Body of pancreas (tissue), 4 donors: Measurements from ENCODE around the gene SPACDR. TPM values are rescaled to one million over a fixed set of nuclear protein-coding genes. Genes with fewer than 3 reads are reported as not detected.
A peak's percentile ranks its signal among the peaks of the same experiment; 100 is the strongest.

Experiments used
- ATAC-seq: fragments of 150-250 bp; one replicate; pipeline ENCODE4 v1.9.1; 2016
- DNase-seq, 4 donors: peaks; one replicate each; pipeline ENCODE4 v3.0.0-alpha.2; 2019
- H3K27ac ChIP-seq, 4 donors: fragments of 200-600 bp; sonication (generic); 1 replicate in 3 of 4; 2 replicates in 1 of 4; pipeline versions ENCODE4 v1.5.1 to v1.6.1; 2016 to 2019; ENCODE audit warnings: mild to moderate bottlenecking in 1 of 4, mixed read lengths in 1 of 4, moderate library complexity in 1 of 4
- H3K27me3 ChIP-seq, 2 donors: fragments of 200-600 bp; sonication (generic); one replicate each; pipeline ENCODE4 v1.6.0; 2016; ENCODE audit warnings: mild to moderate bottlenecking in 1 of 2
- H3K36me3 ChIP-seq, 2 donors: fragments of 200-600 bp; sonication (generic); replicated peaks in 1 of 2; 2 replicates each; pipeline ENCODE4 v1.5.1; 2016; ENCODE audit warnings: low read depth in 2 of 2; ENCODE audit not compliant: insufficient read depth in 1 of 2
- H3K4me1 ChIP-seq: fragments of 200-600 bp; sonication (generic); one replicate; pipeline ENCODE4 v1.6.0; 2016
- H3K4me3 ChIP-seq, 2 donors: fragments of 200-600 bp; sonication (generic); 1 replicate in 1 of 2; 2 replicates in 1 of 2; pipeline ENCODE4 v1.5.1; 2016 to 2019
- H3K9me3 ChIP-seq, 3 donors: fragments of 200-600 bp; sonication (generic); 1 replicate in 2 of 3; 2 replicates in 1 of 3; pipeline ENCODE4 v1.5.1; 2016
- POLR2A ChIP-seq, 3 donors: fragments of 450-650 bp; IDR thresholded peaks; one replicate each; pipeline ENCODE4 v1.6.1; 2016; ENCODE audit warnings: antibody characterized with exemption in 3 of 3, mild to moderate bottlenecking in 2 of 3
- WGBS, 2 donors: methylation state at CpG; one replicate each; pipeline ENCODE4 v1.1.5; 2017; 5-methylcytosine and 5-hydroxymethylcytosine counted together
- intact Hi-C: fragments of 100-400 bp; cut with DNase I; formaldehyde crosslinking; loops from one replicate; pipeline ENCODE4 v1.15.1; 2023
- total RNA-seq, 2 donors: library from RNA; depleted of rRNA; stranded (reverse); fragments of >200 nt; gene quantifications; one replicate each; pipeline ENCODE4 v1.1.0, GENCODE V29; 2016
- TF ChIP-seq, protein P1 (sequence below), 7 experiments: fragments of 450-650 bp in 4 of 7; fragments of 200-600 bp in 3 of 7; sonication (generic) in 3 of 7; IDR thresholded peaks; one replicate each; pipeline ENCODE4 v1.5.1; 2016 to 2019; ENCODE audit warnings: antibody characterized with exemption in 7 of 7

The SPACDR gene
- total RNA-seq, 2 donors from 2014 or later = 1.0 TPM; not detected in 1

DNA sequence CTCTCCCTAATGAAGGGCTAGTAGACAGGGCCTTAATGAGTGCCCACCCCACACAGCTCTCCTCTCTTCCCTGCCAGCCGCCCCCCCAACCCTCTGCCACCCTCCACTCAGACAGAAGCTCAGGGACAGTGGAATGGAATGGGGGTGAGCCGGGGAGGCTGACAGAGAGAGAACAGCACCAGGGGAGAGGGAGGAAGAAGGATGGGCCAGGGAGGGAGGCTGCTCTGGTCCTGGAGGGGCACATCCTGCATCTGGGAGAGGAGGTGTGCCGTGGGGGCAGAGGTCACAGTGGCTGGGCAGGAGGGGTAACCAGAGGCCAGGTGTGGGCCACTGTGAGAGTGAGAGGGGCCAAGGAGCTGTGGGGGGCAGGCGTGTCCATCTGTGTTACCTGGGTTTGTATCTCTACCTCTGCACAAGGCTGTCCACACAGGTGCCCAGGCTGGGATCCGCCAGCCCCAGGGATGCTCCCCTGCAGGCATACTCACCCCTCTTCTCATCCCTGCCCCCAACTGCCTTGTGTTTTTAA lies 22.1 kb upstream of the SPACDR start:
- Histone ChIP-seq H3K27ac (no peak overlapping the region), H3K9me3 (no peaks in the 10 kb centered on the region), H3K4me1 (peaks cover 8% of the 10 kb centered on the region), H3K4me3 (no peak overlapping the region), H3K27me3 (no peaks in the 10 kb centered on the region), H3K36me3 (no peaks in the 10 kb centered on the region)
- 68 to 78% methylated on average over 5 of the region's 5 CpGs for WGBS, 2 donors
- intact Hi-C loops = no loop called here
- DNase-seq (no peak), ATAC-seq (no peak)
- TF ChIP-seq, protein P1, sequence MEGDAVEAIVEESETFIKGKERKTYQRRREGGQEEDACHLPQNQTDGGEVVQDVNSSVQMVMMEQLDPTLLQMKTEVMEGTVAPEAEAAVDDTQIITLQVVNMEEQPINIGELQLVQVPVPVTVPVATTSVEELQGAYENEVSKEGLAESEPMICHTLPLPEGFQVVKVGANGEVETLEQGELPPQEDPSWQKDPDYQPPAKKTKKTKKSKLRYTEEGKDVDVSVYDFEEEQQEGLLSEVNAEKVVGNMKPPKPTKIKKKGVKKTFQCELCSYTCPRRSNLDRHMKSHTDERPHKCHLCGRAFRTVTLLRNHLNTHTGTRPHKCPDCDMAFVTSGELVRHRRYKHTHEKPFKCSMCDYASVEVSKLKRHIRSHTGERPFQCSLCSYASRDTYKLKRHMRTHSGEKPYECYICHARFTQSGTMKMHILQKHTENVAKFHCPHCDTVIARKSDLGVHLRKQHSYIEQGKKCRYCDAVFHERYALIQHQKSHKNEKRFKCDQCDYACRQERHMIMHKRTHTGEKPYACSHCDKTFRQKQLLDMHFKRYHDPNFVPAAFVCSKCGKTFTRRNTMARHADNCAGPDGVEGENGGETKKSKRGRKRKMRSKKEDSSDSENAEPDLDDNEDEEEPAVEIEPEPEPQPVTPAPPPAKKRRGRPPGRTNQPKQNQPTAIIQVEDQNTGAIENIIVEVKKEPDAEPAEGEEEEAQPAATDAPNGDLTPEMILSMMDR (IDR thresholded peaks at IDR 0.05) = no peak
- TF ChIP-seq POLR2A (IDR thresholded peaks at IDR 0.05) = no peak

DNA sequence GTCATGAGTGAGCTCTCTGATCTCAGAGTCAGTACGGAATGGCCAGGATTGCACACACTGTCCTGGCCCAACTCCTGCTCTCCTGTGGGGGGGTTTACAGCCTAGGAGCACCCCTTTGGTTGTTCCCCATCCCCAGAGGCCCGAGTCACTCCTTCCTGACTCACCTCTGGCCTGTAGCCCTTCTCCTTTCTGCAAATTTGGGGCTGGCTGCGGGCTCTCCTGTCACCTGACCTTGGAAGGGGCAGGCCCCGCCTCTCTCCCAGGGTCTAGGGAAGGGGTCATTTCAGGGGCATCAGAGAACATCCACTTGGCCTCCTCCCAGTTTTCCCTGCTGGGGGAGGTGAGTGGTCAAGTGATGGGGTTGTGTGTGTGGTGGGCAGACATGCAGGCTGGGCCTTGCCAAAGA lies 21.4 kb upstream of the SPACDR start:
- H3K4me3 ChIP-seq = no peak overlapping the region
- H3K27ac ChIP-seq = no peak overlapping the region
- ATAC-seq (no peak), DNase-seq (no peak)
- intact Hi-C loops = no loop called here
- 60 to 86% methylated on average over 1 to 4 of the region's 4 CpGs for WGBS, 2 donors
- no peaks in the 10 kb centered on the region for H3K27me3 ChIP-seq
- H3K36me3 ChIP-seq = no peaks in the 10 kb centered on the region
- H3K9me3 ChIP-seq = no peaks in the 10 kb centered on the region
- H3K4me1 ChIP-seq = peaks cover 8% of the 10 kb centered on the region
- TF ChIP-seq, protein P1 (IDR thresholded peaks at IDR 0.05) = no peak
- no peak for TF ChIP-seq POLR2A (IDR thresholded peaks at IDR 0.05)

DNA sequence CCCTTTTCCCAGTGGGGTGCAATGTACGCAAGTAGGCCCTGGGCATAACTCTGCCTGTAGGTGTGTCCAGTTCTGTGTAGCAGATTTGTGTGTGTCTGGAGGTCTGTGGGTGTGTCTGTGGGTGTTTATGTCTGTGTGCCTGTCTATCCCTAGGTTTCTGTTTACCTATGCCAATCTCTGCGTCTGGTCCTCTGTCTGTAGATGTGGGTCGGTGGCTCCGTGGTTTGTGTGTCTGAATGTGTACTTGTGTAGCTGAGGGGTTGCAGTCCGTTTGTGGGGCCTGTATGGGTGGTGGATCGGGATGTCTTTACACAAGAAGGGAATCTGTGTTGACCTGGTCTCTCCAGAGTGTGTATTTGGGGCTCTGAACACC lies 20.6 kb upstream of the SPACDR start:
- H3K4me3 ChIP-seq = no peak overlapping the region
- no peaks in the 10 kb centered on the region for H3K9me3 ChIP-seq
- H3K36me3 ChIP-seq = no peaks in the 10 kb centered on the region
- ATAC-seq (no peak), DNase-seq (no peak)
- intact Hi-C loops = no loop called here
- H3K4me1 ChIP-seq = peaks cover 11% of the 10 kb centered on the region
- WGBS, 2 donors = 83 to 86% methylated on average over 2 to 6 of the region's 6 CpGs
- H3K27ac ChIP-seq = peak overlapping the region in 1 of 4 donors; percentile 44
- TF ChIP-seq, protein P1 (IDR thresholded peaks at IDR 0.05) = no peak
- no peak for TF ChIP-seq POLR2A (IDR thresholded peaks at IDR 0.05)
- no peaks in the 10 kb centered on the region for H3K27me3 ChIP-seq

DNA sequence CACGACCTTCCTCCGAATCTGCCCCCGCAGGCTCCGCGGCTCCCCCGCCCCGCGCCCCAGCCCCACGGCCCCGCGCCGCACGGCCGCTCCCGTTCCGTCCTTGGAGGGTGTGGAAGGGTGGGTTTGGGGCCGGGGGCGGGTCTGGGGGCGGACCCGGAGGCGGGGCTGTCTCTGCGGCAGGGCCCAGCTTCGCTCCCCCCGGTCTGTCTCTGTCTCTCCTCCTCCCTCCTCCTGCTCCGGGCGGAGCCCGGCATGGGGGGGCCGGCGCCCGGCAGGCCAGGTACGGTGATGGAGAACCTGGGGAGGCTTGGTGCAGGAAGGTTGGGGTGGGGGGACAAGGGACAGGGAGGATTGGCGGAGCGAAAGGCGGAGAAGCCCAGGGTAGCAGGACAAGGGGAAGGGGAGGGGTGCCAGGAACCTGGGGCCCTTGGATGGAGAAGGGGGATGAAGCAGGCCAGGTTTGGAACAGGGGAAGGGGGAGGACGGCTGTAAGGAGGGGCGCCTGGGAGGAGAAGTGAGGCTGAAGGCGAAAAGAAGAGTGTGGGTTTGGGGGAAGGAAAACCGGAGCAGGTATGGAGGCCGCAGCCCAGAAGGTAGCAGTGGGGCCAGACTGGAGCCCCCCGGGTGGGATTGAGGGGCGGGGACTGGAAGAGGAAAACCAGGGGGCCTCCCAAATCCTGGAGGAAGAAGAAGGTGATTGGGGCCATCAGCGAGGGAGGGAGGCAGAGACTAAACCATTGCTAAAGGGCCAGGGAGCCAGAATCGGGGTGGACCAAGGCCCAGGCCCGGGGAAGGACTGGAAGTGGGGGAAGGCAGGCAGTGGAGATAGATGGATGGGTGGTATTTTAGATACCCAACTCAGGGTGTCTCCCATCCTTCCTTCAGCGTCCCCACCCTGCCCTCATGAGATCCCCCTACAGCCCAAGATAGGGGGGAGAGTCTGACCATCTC lies 19.9 kb upstream of the SPACDR start, which contains the start of gene NYAP1:
NYAP1 (plus strand) TSS at position 206 of the 951 bp plus-strand sequence. CDS start 1,385 bp downstream, outside the sequence.
- ATAC-seq (peak; percentile 55), DNase-seq (peak; percentile 45 to 68 (median 56))
- Histone ChIP-seq H3K27me3 (no peaks in the 10 kb centered on the region), H3K9me3 (no peaks in the 10 kb centered on the region), H3K36me3 (no peaks in the 10 kb centered on the region), H3K27ac (peak within 1 kb of the TSS in 3 of 4 donors; percentile 44 to 61 (median 45)), H3K4me1 (peaks cover 15% of the 10 kb centered on the region), H3K4me3 (peak within 1 kb of the TSS; percentile 9 to 18)
- intact Hi-C loops = no loop called here
- TF ChIP-seq, protein P1 (IDR thresholded peaks at IDR 0.05) = no peak
- no peak for TF ChIP-seq POLR2A (IDR thresholded peaks at IDR 0.05)
- 25 to 33% methylated on average over 29 to 41 of the region's 45 CpGs for WGBS, 2 donors
